Measurements from ENCODE around the gene ZSWIM1.

- TF ChIP-seq, protein P1, sequence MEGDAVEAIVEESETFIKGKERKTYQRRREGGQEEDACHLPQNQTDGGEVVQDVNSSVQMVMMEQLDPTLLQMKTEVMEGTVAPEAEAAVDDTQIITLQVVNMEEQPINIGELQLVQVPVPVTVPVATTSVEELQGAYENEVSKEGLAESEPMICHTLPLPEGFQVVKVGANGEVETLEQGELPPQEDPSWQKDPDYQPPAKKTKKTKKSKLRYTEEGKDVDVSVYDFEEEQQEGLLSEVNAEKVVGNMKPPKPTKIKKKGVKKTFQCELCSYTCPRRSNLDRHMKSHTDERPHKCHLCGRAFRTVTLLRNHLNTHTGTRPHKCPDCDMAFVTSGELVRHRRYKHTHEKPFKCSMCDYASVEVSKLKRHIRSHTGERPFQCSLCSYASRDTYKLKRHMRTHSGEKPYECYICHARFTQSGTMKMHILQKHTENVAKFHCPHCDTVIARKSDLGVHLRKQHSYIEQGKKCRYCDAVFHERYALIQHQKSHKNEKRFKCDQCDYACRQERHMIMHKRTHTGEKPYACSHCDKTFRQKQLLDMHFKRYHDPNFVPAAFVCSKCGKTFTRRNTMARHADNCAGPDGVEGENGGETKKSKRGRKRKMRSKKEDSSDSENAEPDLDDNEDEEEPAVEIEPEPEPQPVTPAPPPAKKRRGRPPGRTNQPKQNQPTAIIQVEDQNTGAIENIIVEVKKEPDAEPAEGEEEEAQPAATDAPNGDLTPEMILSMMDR (IDR thresholded peaks at IDR 0.05; ENCODE audit: insufficient read depth, low read length): no peak
- TF ChIP-seq GABPA (IDR thresholded peaks at IDR 0.05; ENCODE audit: low read depth) (no peak), POLR2AphosphoS5 (IDR thresholded peaks at IDR 0.05; ENCODE audit: low read depth) (no peak)
Measured at GRCh38 chr20:45845452-45845851, 35.6 kb upstream of the ZSWIM1 start.

All from HL-60 (cell line).